HepG2 (cell line): ENCODE results near the gene DCLK1.

Source experiments
- TCF12 ChIP-seq, 2 experiments: fragments of 450-650 bp in 1 of 2; sonication (generic) in 1 of 2; formaldehyde crosslinking in 1 of 2; IDR thresholded peaks; 2 replicates each; pipeline versions ENCODE4 v1.6.1 to v1.8.0; 2017 to 2022; ENCODE audit warnings: antibody characterized with exemption in 1 of 2, mild to moderate bottlenecking in 1 of 2, missing genetic modification reagents in 1 of 2, moderate library complexity in 1 of 2
- TF ChIP-seq, protein P1 (sequence below): IDR thresholded peaks from 2 replicates; pipeline ENCODE4 v1.6.1; 2016; ENCODE audit warnings: low read depth

GRCh38 chr13:35736876-35737275 is 394.3 kb downstream of the DCLK1 start:
- no peak for TF ChIP-seq TCF12 (IDR thresholded peaks at IDR 0.05)
- no peak for TF ChIP-seq TCF12 (CRISPR knock-in tag; IDR thresholded peaks at IDR 0.05)
- TF ChIP-seq, protein P1, sequence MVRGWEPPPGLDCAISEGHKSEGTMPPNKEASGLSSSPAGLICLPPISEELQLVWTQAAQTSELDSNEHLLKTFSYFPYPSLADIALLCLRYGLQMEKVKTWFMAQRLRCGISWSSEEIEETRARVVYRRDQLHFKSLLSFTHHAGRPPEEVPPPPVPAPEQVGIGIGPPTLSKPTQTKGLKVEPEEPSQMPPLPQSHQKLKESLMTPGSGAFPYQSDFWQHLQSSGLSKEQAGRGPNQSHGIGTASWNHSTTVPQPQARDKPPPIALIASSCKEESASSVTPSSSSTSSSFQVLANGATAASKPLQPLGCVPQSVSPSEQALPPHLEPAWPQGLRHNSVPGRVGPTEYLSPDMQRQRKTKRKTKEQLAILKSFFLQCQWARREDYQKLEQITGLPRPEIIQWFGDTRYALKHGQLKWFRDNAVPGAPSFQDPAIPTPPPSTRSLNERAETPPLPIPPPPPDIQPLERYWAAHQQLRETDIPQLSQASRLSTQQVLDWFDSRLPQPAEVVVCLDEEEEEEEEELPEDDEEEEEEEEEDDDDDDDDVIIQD (CRISPR knock-in tag): no peak
